ENCODE results near the gene CHRNE.

Gene CHRNE

GRCh38 chr17:4941319-4941610, 38.4 kb upstream of the CHRNE start:
- H3K27ac ChIP-seq = peak overlapping the region; percentile 96
- H3K4me3 ChIP-seq (ENCODE audit: low read depth in 1 of 2, low read length in 1 of 2) = peak overlapping the region; percentile 83 to 99
- H3K9me3 ChIP-seq = no peaks in the 10 kb centered on the region
- H3K27me3 ChIP-seq = no peaks in the 10 kb centered on the region
- no peak for TF ChIP-seq CTCF (IDR thresholded peaks at IDR 0.05)
- H3K36me3 ChIP-seq = peaks cover 54% of the 10 kb centered on the region
- H3K4me1 ChIP-seq (ENCODE audit: control insufficient read depth in 1 of 2, insufficient read depth in 1 of 2, low read depth in 1 of 2, low read length in 1 of 2) = peaks cover 73 to 80% of the 10 kb centered on the region in 2 experiments

- peaks cover 52% of the 10 kb centered on the region for H3K36me3 ChIP-seq
- peak overlapping the region; percentile 96 for H3K27ac ChIP-seq
- no peaks in the 10 kb centered on the region for H3K9me3 ChIP-seq
- no peaks in the 10 kb centered on the region for H3K27me3 ChIP-seq
- no peak for TF ChIP-seq CTCF (IDR thresholded peaks at IDR 0.05)
- peak overlapping the region; percentile 83 to 99 for H3K4me3 ChIP-seq (ENCODE audit: low read depth in 1 of 2, low read length in 1 of 2)
- H3K4me1 ChIP-seq (ENCODE audit: control insufficient read depth in 1 of 2, insufficient read depth in 1 of 2, low read depth in 1 of 2, low read length in 1 of 2) = peaks cover 68 to 75% of the 10 kb centered on the region in 2 experiments
These were observed 37.8 kb upstream of the CHRNE start for GRCh38 chr17:4940555-4941318.

- Histone ChIP-seq H3K4me3 (ENCODE audit: low read depth in 1 of 2, low read length in 1 of 2) (peak within 1 kb of the TSS; percentile 83 to 99), H3K27ac (peak within 1 kb of the TSS; percentile 96), H3K27me3 (no peaks in the 10 kb centered on the region), H3K9me3 (no peaks in the 10 kb centered on the region), H3K4me1 (ENCODE audit: control insufficient read depth in 1 of 2, insufficient read depth in 1 of 2, low read depth in 1 of 2, low read length in 1 of 2) (peaks cover 60 to 68% of the 10 kb centered on the region in 2 experiments), H3K36me3 (peaks cover 49% of the 10 kb centered on the region)
- TF ChIP-seq CTCF (IDR thresholded peaks at IDR 0.05) = peak; percentile 47
These were observed 37.1 kb upstream of the CHRNE start, which contains the start of the genes RNF167 and SLC25A11 for GRCh38 chr17:4939796-4940554. RNF167 (plus strand) TSS chr17:4940268; CDS start chr17:4940910, 642 bp downstream. SLC25A11 (minus strand) TSS chr17:4940046; CDS start chr17:4939910, 136 bp downstream.

- Histone ChIP-seq H3K4me1 (ENCODE audit: control insufficient read depth in 1 of 2, insufficient read depth in 1 of 2, low read depth in 1 of 2, low read length in 1 of 2) (peaks cover 58 to 66% of the 10 kb centered on the region in 2 experiments), H3K9me3 (no peaks in the 10 kb centered on the region), H3K27me3 (peaks cover 1% of the 10 kb centered on the region), H3K4me3 (ENCODE audit: low read depth in 1 of 2, low read length in 1 of 2) (peak overlapping the region; percentile 83 to 99), H3K27ac (peak overlapping the region; percentile 96), H3K36me3 (peaks cover 47% of the 10 kb centered on the region)
- no peak for TF ChIP-seq CTCF (IDR thresholded peaks at IDR 0.05)
These were observed 36.6 kb upstream of the CHRNE start for GRCh38 chr17:4939546-4939795.

GRCh38 chr17:4938688-4939545, 36.0 kb upstream of the CHRNE start:
- H3K27me3 ChIP-seq = peaks cover 7% of the 10 kb centered on the region
- peaks cover 58 to 66% of the 10 kb centered on the region in 2 experiments for H3K4me1 ChIP-seq (ENCODE audit: control insufficient read depth in 1 of 2, insufficient read depth in 1 of 2, low read depth in 1 of 2, low read length in 1 of 2)
- peak overlapping the region; percentile 96 for H3K27ac ChIP-seq
- TF ChIP-seq CTCF (IDR thresholded peaks at IDR 0.05) = no peak
- no peaks in the 10 kb centered on the region for H3K9me3 ChIP-seq
- peak overlapping the region; percentile 83 to 99 for H3K4me3 ChIP-seq (ENCODE audit: low read depth in 1 of 2, low read length in 1 of 2)
- H3K36me3 ChIP-seq = peaks cover 47% of the 10 kb centered on the region
